Mucosa of gallbladder (tissue), 1 donor: ENCODE results near the gene PHKG2. TPM values are rescaled to one million over a fixed set of nuclear protein-coding genes. Genes with fewer than 3 reads are reported as not detected.
A peak's percentile ranks its signal among the peaks of the same experiment; 100 is the strongest.

Experiments used
- DNase-seq: peaks from one replicate; pipeline ENCODE4 v3.0.0-alpha.2; 2020; ENCODE audit warnings: low spot score
- total RNA-seq: library from RNA; stranded (reverse); gene quantifications from one replicate; pipeline ENCODE4 v1.2.1, GENCODE V29; 2021
- donor health status: DM: no; HTN: no; CAD: no.

Gene PHKG2
- total RNA-seq, 1 donor from 2014 or later: 39.2 TPM

GRCh38 chr16:30728321-30728720 lies 19.9 kb upstream of the PHKG2 start:
- no peak for DNase-seq

GRCh38 chr16:30728899-30729672 lies 19.1 kb upstream of the PHKG2 start:
- DNase-seq: no peak

- no peak for DNase-seq
Observed at GRCh38 chr16:30731411-30731810, 16.8 kb upstream of the PHKG2 start.

GRCh38 chr16:30736995-30737793 lies 11.0 kb upstream of the PHKG2 start:
- DNase-seq: no peak

GRCh38 chr16:30737794-30738648 lies 10.2 kb upstream of the PHKG2 start:
- no peak for DNase-seq

- no peak for DNase-seq
Observed at GRCh38 chr16:30738984-30739951, 9.0 kb upstream of the PHKG2 start.

GRCh38 chr16:30740364-30741251 lies 7.6 kb upstream of the PHKG2 start:
- peak; percentile 92 for DNase-seq

GRCh38 chr16:30741461-30741914 lies 6.7 kb upstream of the PHKG2 start:
- peak; percentile 80 for DNase-seq

GRCh38 chr16:30743716-30744115 lies 4.5 kb upstream of the PHKG2 start:
- no peak for DNase-seq

GRCh38 chr16:30744183-30744582 lies 4.0 kb upstream of the PHKG2 start:
- DNase-seq: no peak

- no peak for DNase-seq
Observed at GRCh38 chr16:30745082-30745481, 3.1 kb upstream of the PHKG2 start.

GRCh38 chr16:30746638-30747175 lies 1.5 kb upstream of the PHKG2 start:
- no peak for DNase-seq

- DNase-seq: no peak
Observed at GRCh38 chr16:30747331-30747730, 894 bp upstream of the PHKG2 start.

- no peak for DNase-seq
Observed at GRCh38 chr16:30748634-30749445, 615 bp downstream of the PHKG2 start.

- no peak for DNase-seq
Observed at GRCh38 chr16:30750201-30750600, 2.0 kb downstream of the PHKG2 start.

- no peak for DNase-seq
Observed at GRCh38 chr16:30750876-30751465, 2.7 kb downstream of the PHKG2 start.

- DNase-seq: no peak
Observed at GRCh38 chr16:30753596-30753995, 5.4 kb downstream of the PHKG2 start.
